ENCODE data around the gene PIGQ. TPM values are rescaled to one million over a fixed set of nuclear protein-coding genes. Genes with fewer than 3 reads are reported as not detected.
A peak's percentile ranks its signal among the peaks of the same experiment; 100 is the strongest.

PIGQ gene
- polyA plus RNA-seq, 3 donors, result 49.8 to 55.6 (median 50.4) TPM

- DNase-seq (ENCODE audit: low read depth in 3 of 3, low spot score in 2 of 3), result peak in 1 of 3 donors; percentile 57
Measured at GRCh38 chr16:566475-567372, 3.0 kb upstream of the PIGQ start, which contains the start of gene NHLRC4. Gene NHLRC4 (plus strand): TSS chr16:567005. CDS start chr16:568048, 1,043 bp downstream.

- DNase-seq (ENCODE audit: low read depth in 3 of 3, low spot score in 2 of 3), result no peak
Measured at GRCh38 chr16:567373-568256, 2.2 kb upstream of the PIGQ start.

GRCh38 chr16:568401-569258, 1.1 kb upstream of the PIGQ start:
- no peak for DNase-seq (ENCODE audit: low read depth in 3 of 3, low spot score in 2 of 3)

GRCh38 chr16:572865-573650, 3.3 kb downstream of the PIGQ start:
- DNase-seq (ENCODE audit: low read depth in 3 of 3, low spot score in 2 of 3), result no peak

- DNase-seq (ENCODE audit: low read depth in 3 of 3, low spot score in 2 of 3), result no peak
Measured at GRCh38 chr16:574021-574760, 4.4 kb downstream of the PIGQ start.

GRCh38 chr16:575354-576196, 5.8 kb downstream of the PIGQ start:
- no peak for DNase-seq (ENCODE audit: low read depth in 3 of 3, low spot score in 2 of 3)

GRCh38 chr16:576197-576822, 6.5 kb downstream of the PIGQ start:
- DNase-seq (ENCODE audit: low read depth in 3 of 3, low spot score in 2 of 3), result no peak

GRCh38 chr16:576823-577201, 7.0 kb downstream of the PIGQ start:
- DNase-seq (ENCODE audit: low read depth in 3 of 3, low spot score in 2 of 3), result no peak

GRCh38 chr16:577796-578195, 8.0 kb downstream of the PIGQ start:
- DNase-seq (ENCODE audit: low read depth in 3 of 3, low spot score in 2 of 3), result no peak

GRCh38 chr16:578232-578869, 8.6 kb downstream of the PIGQ start:
- DNase-seq (ENCODE audit: low read depth in 3 of 3, low spot score in 2 of 3), result no peak

GRCh38 chr16:578870-579405, 9.2 kb downstream of the PIGQ start:
- no peak for DNase-seq (ENCODE audit: low read depth in 3 of 3, low spot score in 2 of 3)

GRCh38 chr16:580141-580945, 10.6 kb downstream of the PIGQ start:
- no peak for DNase-seq (ENCODE audit: low read depth in 3 of 3, low spot score in 2 of 3)

- no peak for DNase-seq (ENCODE audit: low read depth in 3 of 3, low spot score in 2 of 3)
Measured at GRCh38 chr16:580946-581498, 11.3 kb downstream of the PIGQ start.

GRCh38 chr16:582218-582613, 12.4 kb downstream of the PIGQ start:
- DNase-seq (ENCODE audit: low read depth in 3 of 3, low spot score in 2 of 3), result no peak

GRCh38 chr16:582614-583331, 13.0 kb downstream of the PIGQ start:
- no peak for DNase-seq (ENCODE audit: low read depth in 3 of 3, low spot score in 2 of 3)
